Stimulated activated CD4-positive, alpha-beta T cell treated with anti-CD3 and anti-CD28 coated beads, Interleukin-1b, Interleukin-23, amount 100 ng/mL, for 1 hour (primary cell): ENCODE data around the gene ALKBH6.
"Not testable (repeated sequence)": the region's sequence is repeated elsewhere in the genome, so short reads cannot be mapped to it uniquely, and the experiment has no call there.

Source experiments
- DNase-seq, 2 donors: peaks; one replicate each; pipeline ENCODE4 v3.0.0-alpha.2; 2020; ENCODE audit warnings: low read depth in 2 of 2

The ALKBH6 gene

GRCh38 chr19:35992907-35993765 lies 20.9 kb downstream of the ALKBH6 start:
- DNase-seq, result no peak

GRCh38 chr19:35991731-35992450 lies 22.1 kb downstream of the ALKBH6 start:
- no peak for DNase-seq

GRCh38 chr19:35990771-35991730 lies 23.0 kb downstream of the ALKBH6 start:
- DNase-seq, result no peak

- DNase-seq, result no peak
Observed at GRCh38 chr19:35990156-35990555, 23.9 kb downstream of the ALKBH6 start.

- no peak for DNase-seq
Observed at GRCh38 chr19:35988824-35989223, 25.2 kb downstream of the ALKBH6 start.

- DNase-seq, result no peak
Observed at GRCh38 chr19:35987571-35987896, 26.5 kb downstream of the ALKBH6 start.

GRCh38 chr19:35986664-35987570 lies 27.1 kb downstream of the ALKBH6 start:
- no peak for DNase-seq

GRCh38 chr19:35986111-35986510 lies 27.9 kb downstream of the ALKBH6 start:
- DNase-seq, result no peak

- no peak for DNase-seq
Observed at GRCh38 chr19:35983177-35983576, 30.8 kb downstream of the ALKBH6 start.

- DNase-seq, result not testable (repeated sequence)
Observed at GRCh38 chr19:35980997-35981396, 33.0 kb downstream of the ALKBH6 start.

GRCh38 chr19:35978832-35979365 lies 35.1 kb downstream of the ALKBH6 start:
- DNase-seq, result no peak

- DNase-seq, result no peak
Observed at GRCh38 chr19:35978271-35978670, 35.7 kb downstream of the ALKBH6 start.

- DNase-seq, result no peak
Observed at GRCh38 chr19:35977446-35978222, 36.4 kb downstream of the ALKBH6 start.

- no peak for DNase-seq
Observed at GRCh38 chr19:35975608-35976214, 38.3 kb downstream of the ALKBH6 start.

GRCh38 chr19:35973487-35973886 lies 40.5 kb downstream of the ALKBH6 start:
- no peak for DNase-seq

GRCh38 chr19:35966771-35967170 lies 47.2 kb downstream of the ALKBH6 start:
- no peak for DNase-seq

GRCh38 chr19:35963514-35963913 lies 50.5 kb downstream of the ALKBH6 start:
- no peak for DNase-seq

GRCh38 chr19:35960432-35960972 lies 53.5 kb downstream of the ALKBH6 start:
- DNase-seq, result no peak

- DNase-seq, result no peak
Observed at GRCh38 chr19:35959968-35960320, 54.1 kb downstream of the ALKBH6 start.
